DND-41 (cell line): Measurements from ENCODE around the gene TBC1D32.

Experiments
- EZH2 ChIP-seq: IDR thresholded peaks from 3 replicates; pipeline ENCODE4 v1.6.1; 2012; ENCODE audit warnings: borderline replicate concordance, low read depth, mild to moderate bottlenecking, moderate library complexity, low read length, inconsistent platforms; ENCODE audit not compliant: severe bottlenecking
- TF ChIP-seq, protein P1 (sequence below): IDR thresholded peaks from 2 replicates; pipeline ENCODE4 v1.5.1; 2012; ENCODE audit warnings: borderline replicate concordance, low read length, moderate library complexity, mild to moderate bottlenecking; ENCODE audit not compliant: poor library complexity, severe bottlenecking; ENCODE audit errors: extremely low read depth

DNA sequence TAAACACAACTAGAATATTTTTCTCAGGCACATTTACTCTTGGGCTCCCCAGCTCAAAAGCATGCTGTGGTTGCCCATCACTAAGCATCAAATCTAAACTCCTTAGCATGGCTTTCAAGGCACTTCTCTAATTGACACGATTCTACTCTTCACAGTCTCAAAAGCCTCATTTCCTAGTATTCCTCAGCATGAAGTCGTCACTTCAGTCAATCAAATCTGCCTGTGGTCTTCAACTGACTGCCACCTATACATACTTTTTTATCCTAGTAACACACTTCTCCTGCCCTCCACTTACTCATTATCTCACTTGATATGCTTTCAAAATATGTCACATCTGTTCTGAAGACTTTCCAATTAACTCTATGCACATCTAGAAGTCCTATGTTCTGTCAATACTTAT is 110.3 kb downstream of the TBC1D32 start:
- TF ChIP-seq, protein P1, sequence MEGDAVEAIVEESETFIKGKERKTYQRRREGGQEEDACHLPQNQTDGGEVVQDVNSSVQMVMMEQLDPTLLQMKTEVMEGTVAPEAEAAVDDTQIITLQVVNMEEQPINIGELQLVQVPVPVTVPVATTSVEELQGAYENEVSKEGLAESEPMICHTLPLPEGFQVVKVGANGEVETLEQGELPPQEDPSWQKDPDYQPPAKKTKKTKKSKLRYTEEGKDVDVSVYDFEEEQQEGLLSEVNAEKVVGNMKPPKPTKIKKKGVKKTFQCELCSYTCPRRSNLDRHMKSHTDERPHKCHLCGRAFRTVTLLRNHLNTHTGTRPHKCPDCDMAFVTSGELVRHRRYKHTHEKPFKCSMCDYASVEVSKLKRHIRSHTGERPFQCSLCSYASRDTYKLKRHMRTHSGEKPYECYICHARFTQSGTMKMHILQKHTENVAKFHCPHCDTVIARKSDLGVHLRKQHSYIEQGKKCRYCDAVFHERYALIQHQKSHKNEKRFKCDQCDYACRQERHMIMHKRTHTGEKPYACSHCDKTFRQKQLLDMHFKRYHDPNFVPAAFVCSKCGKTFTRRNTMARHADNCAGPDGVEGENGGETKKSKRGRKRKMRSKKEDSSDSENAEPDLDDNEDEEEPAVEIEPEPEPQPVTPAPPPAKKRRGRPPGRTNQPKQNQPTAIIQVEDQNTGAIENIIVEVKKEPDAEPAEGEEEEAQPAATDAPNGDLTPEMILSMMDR, result no peak
- no peak for TF ChIP-seq EZH2
